ENCODE measurements around the gene MMD.

DNA sequence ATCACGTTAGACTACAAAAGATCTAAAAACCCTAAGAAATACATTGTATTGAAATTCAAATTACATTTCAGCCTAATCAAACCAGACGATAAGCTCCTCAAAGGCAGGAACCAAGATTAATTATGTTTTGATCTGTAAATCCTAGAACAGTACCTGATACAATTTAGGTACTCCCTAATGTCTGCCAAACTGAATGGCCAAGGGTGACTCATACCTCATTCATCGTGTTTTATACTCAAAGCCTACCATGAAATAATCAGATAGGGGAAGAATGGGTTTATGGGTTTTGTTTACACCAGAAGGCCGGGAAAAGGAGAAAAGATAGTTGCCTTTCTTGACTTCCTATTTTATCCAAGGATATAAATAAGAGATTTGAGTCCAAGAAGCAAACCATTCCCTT, 19.3 kb downstream of the MMD start:
- TF ChIP-seq, protein P1, sequence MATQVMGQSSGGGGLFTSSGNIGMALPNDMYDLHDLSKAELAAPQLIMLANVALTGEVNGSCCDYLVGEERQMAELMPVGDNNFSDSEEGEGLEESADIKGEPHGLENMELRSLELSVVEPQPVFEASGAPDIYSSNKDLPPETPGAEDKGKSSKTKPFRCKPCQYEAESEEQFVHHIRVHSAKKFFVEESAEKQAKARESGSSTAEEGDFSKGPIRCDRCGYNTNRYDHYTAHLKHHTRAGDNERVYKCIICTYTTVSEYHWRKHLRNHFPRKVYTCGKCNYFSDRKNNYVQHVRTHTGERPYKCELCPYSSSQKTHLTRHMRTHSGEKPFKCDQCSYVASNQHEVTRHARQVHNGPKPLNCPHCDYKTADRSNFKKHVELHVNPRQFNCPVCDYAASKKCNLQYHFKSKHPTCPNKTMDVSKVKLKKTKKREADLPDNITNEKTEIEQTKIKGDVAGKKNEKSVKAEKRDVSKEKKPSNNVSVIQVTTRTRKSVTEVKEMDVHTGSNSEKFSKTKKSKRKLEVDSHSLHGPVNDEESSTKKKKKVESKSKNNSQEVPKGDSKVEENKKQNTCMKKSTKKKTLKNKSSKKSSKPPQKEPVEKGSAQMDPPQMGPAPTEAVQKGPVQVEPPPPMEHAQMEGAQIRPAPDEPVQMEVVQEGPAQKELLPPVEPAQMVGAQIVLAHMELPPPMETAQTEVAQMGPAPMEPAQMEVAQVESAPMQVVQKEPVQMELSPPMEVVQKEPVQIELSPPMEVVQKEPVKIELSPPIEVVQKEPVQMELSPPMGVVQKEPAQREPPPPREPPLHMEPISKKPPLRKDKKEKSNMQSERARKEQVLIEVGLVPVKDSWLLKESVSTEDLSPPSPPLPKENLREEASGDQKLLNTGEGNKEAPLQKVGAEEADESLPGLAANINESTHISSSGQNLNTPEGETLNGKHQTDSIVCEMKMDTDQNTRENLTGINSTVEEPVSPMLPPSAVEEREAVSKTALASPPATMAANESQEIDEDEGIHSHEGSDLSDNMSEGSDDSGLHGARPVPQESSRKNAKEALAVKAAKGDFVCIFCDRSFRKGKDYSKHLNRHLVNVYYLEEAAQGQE (IDR thresholded peaks at IDR 0.05; ENCODE audit: low read depth), result no peak
- TF ChIP-seq EP300 (IDR thresholded peaks at IDR 0.05; ENCODE audit: borderline replicate concordance) (no peak), CREB1 (IDR thresholded peaks at IDR 0.05; ENCODE audit: low read depth) (no peak), ZBTB7A (IDR thresholded peaks at IDR 0.05; ENCODE audit: low read depth) (no peak), TCF12 (IDR thresholded peaks at IDR 0.05; ENCODE audit: low read depth) (no peak), CEBPB (IDR thresholded peaks at IDR 0.05) (no peak), YY1 (IDR thresholded peaks at IDR 0.05; ENCODE audit: low read depth) (no peak), RAD21 (IDR thresholded peaks at IDR 0.05; ENCODE audit: low read depth) (no peak), NFIC (IDR thresholded peaks at IDR 0.05) (no peak)
- TF ChIP-seq, protein P2, sequence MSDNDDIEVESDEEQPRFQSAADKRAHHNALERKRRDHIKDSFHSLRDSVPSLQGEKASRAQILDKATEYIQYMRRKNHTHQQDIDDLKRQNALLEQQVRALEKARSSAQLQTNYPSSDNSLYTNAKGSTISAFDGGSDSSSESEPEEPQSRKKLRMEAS (IDR thresholded peaks at IDR 0.05), result no peak
- TF ChIP-seq, protein P3, sequence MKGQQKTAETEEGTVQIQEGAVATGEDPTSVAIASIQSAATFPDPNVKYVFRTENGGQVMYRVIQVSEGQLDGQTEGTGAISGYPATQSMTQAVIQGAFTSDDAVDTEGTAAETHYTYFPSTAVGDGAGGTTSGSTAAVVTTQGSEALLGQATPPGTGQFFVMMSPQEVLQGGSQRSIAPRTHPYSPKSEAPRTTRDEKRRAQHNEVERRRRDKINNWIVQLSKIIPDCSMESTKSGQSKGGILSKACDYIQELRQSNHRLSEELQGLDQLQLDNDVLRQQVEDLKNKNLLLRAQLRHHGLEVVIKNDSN (IDR thresholded peaks at IDR 0.05), result no peak
